Chondrocyte (in vitro differentiated cells): Measurements from ENCODE around the gene CNIH2. TPM values are rescaled to one million over a fixed set of nuclear protein-coding genes. Genes with fewer than 3 reads are reported as not detected.
A peak's percentile ranks its signal among the peaks of the same experiment; 100 is the strongest.
"Not testable (repeated sequence)": the region's sequence is repeated elsewhere in the genome, so short reads cannot be mapped to it uniquely, and the experiment has no call there.

Experiments used
- DNase-seq: peaks from one replicate; pipeline ENCODE4 v3.0.0; 2021; ENCODE audit warnings: mixed read lengths, low spot score
- H3K27ac Mint-ChIP-seq: one replicate; pipeline ENCODE4 v1.8.0; 2021; ENCODE audit warnings: mild to moderate bottlenecking, moderate library complexity, mixed read lengths; ENCODE audit not compliant: unreplicated experiment
- H3K27me3 Mint-ChIP-seq: 2 replicates; pipeline ENCODE4 v1.8.0; 2021; ENCODE audit warnings: low read depth, mixed read lengths
- H3K36me3 Mint-ChIP-seq: 2 replicates; pipeline ENCODE4 v1.8.0; 2021; ENCODE audit warnings: low read depth, mixed read lengths
- H3K4me1 Mint-ChIP-seq: 2 replicates; pipeline ENCODE4 v1.8.0; 2021; ENCODE audit warnings: low read depth, mild to moderate bottlenecking, mixed read lengths
- H3K4me3 Mint-ChIP-seq: one replicate; pipeline ENCODE4 v1.8.0; 2021; ENCODE audit warnings: mild to moderate bottlenecking, moderate library complexity, mixed read lengths; ENCODE audit not compliant: unreplicated experiment
- H3K9me3 Mint-ChIP-seq: 2 replicates; pipeline ENCODE4 v1.8.0; 2021; ENCODE audit warnings: low read depth, mixed read lengths
- total RNA-seq: library from RNA; stranded (reverse); gene quantifications from 3 replicates; pipeline ENCODE4 v1.2.1, GENCODE V29; 2021
- TF ChIP-seq, protein P1 (sequence below): fragments of 200-600 bp; sonication (generic); IDR thresholded peaks from 2 replicates; pipeline ENCODE4 v1.5.0; 2021; ENCODE audit warnings: antibody characterized with exemption, mild to moderate bottlenecking, moderate library complexity

CNIH2 gene
- total RNA-seq, 1 donor from 2014 or later, result 2.8 TPM

DNA sequence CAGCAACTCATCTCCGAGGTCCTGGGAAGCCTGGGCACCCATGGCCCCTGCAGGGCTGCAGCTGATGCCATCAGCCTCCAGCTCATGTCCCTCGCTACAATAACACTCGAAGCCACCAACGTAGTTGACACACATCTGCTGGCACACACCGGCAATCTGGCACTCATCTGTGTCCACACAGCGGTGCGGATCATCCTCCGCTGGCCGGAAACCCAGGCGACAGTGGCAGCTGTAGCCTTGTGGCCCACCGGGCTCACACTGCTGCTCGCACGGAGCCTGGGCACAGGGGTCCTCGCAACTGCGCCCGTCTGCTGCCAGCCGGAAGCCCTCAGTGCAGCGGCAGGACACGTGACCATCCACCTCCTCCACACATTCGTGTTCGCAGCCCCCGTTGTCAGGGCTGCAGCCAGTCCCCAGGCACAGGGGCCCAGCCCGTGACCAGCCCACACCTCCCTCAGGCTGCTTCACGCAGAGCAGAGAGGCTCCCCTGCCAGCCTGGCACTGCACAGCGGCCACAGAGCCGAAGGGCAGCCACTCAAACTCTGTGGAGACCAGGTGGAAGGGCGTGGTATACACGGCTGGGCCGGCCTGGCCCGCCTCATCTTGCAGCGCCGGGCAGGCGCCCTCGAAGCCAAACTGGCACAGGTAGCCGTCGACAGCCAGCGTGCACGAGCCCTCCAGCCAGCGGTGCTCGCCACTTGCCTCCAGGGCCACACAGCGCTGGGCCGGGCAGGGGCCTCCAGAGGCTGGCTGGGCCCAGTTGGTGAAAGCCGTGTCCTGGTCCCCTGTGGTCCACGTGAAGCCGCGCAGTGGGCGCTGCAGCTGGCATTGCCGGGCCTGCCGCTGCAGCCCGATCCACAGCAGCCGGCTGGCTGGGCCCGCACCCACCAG lies 38.2 kb downstream of the CNIH2 start:
- Mint-ChIP-seq H3K27ac (peak overlapping the region; percentile 53), H3K9me3 (peaks cover 3% of the 10 kb centered on the region), H3K4me3 (peak overlapping the region; percentile 85), H3K4me1 (peaks cover 57% of the 10 kb centered on the region), H3K36me3 (peaks cover 3% of the 10 kb centered on the region), H3K27me3 (no peaks in the 10 kb centered on the region)
- TF ChIP-seq, protein P1, sequence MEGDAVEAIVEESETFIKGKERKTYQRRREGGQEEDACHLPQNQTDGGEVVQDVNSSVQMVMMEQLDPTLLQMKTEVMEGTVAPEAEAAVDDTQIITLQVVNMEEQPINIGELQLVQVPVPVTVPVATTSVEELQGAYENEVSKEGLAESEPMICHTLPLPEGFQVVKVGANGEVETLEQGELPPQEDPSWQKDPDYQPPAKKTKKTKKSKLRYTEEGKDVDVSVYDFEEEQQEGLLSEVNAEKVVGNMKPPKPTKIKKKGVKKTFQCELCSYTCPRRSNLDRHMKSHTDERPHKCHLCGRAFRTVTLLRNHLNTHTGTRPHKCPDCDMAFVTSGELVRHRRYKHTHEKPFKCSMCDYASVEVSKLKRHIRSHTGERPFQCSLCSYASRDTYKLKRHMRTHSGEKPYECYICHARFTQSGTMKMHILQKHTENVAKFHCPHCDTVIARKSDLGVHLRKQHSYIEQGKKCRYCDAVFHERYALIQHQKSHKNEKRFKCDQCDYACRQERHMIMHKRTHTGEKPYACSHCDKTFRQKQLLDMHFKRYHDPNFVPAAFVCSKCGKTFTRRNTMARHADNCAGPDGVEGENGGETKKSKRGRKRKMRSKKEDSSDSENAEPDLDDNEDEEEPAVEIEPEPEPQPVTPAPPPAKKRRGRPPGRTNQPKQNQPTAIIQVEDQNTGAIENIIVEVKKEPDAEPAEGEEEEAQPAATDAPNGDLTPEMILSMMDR, result no peak
- peak; percentile 91 for DNase-seq

GRCh38 chr11:66316849-66317251 lies 38.9 kb downstream of the CNIH2 start, which contains the start of gene CD248:
Gene CD248 (minus strand): TSS chr11:66317044. CDS start chr11:66317027, 17 bp downstream.
- H3K4me1 Mint-ChIP-seq, result peaks cover 57% of the 10 kb centered on the region
- peak within 1 kb of the TSS; percentile 98 for H3K27ac Mint-ChIP-seq
- no peak for DNase-seq
- TF ChIP-seq, protein P1, result no peak
- H3K4me3 Mint-ChIP-seq, result peak within 1 kb of the TSS; percentile 85
- H3K27me3 Mint-ChIP-seq, result no peaks in the 10 kb centered on the region
- peaks cover 3% of the 10 kb centered on the region for H3K36me3 Mint-ChIP-seq
- H3K9me3 Mint-ChIP-seq, result peaks cover 3% of the 10 kb centered on the region

- TF ChIP-seq, protein P1, result no peak
- Mint-ChIP-seq H3K9me3 (peaks cover 3% of the 10 kb centered on the region), H3K4me3 (peak overlapping the region; percentile 62), H3K36me3 (peaks cover 3% of the 10 kb centered on the region), H3K27me3 (no peaks in the 10 kb centered on the region), H3K4me1 (peaks cover 56% of the 10 kb centered on the region), H3K27ac (peak overlapping the region; percentile 98)
- no peak for DNase-seq
These were observed 39.3 kb downstream of the CNIH2 start for GRCh38 chr11:66317322-66317722.

DNA sequence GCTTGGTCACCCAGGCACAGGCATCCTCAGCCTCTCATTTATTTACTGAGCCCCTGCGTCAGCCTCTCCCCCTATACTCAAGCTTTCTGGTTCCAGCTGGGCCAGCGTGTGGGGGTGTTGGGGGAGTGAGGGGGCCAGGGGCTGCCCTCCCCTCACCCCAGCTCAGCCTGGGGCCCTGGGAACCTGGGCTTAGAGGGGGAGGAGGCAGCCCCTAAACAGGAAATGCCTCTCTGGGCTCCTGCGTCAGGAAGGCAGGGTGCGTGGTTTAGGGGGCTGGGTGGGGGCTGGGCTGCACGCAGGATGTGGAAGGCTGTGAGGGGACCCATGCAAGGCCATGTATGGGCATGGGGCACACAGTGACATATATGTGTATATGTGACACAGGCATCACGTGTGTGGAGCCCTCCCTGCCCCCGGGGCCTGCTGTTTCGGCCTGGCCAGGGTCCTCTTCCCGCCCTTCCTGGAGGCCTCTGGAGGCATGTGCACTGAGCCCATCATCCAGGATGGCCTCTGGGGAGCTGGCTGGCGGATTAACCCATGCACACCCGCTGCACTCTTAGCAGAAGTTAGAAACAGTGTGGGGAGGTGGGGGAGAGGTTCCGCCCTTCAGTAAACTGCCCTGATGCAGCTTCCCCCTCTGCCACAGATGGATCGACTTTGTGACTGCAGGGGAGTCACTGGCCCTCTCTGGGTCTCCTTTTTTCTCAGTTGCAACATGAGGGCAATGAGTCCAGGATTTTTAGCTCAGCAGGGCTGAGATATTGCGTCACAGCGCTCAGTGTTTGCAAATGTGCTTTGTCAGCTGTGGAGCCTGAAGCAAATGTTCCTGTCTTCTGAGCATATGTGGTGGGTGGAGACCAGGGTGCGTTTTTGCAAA lies 40.0 kb downstream of the CNIH2 start:
- peaks cover 3% of the 10 kb centered on the region for H3K36me3 Mint-ChIP-seq
- H3K27ac Mint-ChIP-seq, result peak overlapping the region; percentile 98
- H3K9me3 Mint-ChIP-seq, result peaks cover 3% of the 10 kb centered on the region
- peaks cover 57% of the 10 kb centered on the region for H3K4me1 Mint-ChIP-seq
- no peaks in the 10 kb centered on the region for H3K27me3 Mint-ChIP-seq
- TF ChIP-seq, protein P1, result no peak
- peak overlapping the region; percentile 62 for H3K4me3 Mint-ChIP-seq
- DNase-seq, result no peak

- H3K27me3 Mint-ChIP-seq, result no peaks in the 10 kb centered on the region
- H3K4me3 Mint-ChIP-seq, result no peak overlapping the region
- peaks cover 53% of the 10 kb centered on the region for H3K4me1 Mint-ChIP-seq
- peaks cover 3% of the 10 kb centered on the region for H3K36me3 Mint-ChIP-seq
- H3K27ac Mint-ChIP-seq, result peak overlapping the region; percentile 98
- peaks cover 3% of the 10 kb centered on the region for H3K9me3 Mint-ChIP-seq
- no peak for DNase-seq
- TF ChIP-seq, protein P1, result no peak
These were observed 40.6 kb downstream of the CNIH2 start for GRCh38 chr11:66318600-66318970.

DNA sequence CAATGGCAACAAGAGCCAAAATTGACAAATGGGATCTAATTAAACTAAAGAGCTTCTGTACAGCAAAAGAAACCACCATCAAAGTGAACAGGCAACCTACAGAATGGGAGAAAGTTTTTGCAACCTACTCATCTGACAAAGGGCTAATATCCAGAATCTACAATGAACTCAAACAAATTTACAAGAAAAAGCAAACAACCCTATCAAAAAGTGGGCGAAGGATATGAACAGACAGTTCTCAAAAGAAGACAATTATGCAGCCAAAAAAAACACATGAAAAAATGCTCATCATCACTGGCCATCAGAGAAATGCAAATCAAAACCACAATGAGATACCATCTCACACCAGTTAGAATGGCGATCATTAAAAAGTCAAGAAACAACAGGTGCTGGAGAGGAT lies 42.3 kb downstream of the CNIH2 start:
- H3K36me3 Mint-ChIP-seq, H3K9me3 Mint-ChIP-seq, H3K27ac Mint-ChIP-seq, H3K27me3 Mint-ChIP-seq, H3K4me3 Mint-ChIP-seq, DNase-seq: not testable (repeated sequence)
- H3K4me1 Mint-ChIP-seq, result peaks cover 52% of the 10 kb centered on the region

GRCh38 chr11:66320748-66321147 lies 42.8 kb downstream of the CNIH2 start:
- H3K4me1 Mint-ChIP-seq, result peaks cover 52% of the 10 kb centered on the region
- H3K27me3 Mint-ChIP-seq, DNase-seq, H3K4me3 Mint-ChIP-seq, H3K9me3 Mint-ChIP-seq, H3K27ac Mint-ChIP-seq, H3K36me3 Mint-ChIP-seq: not testable (repeated sequence)
